ENCODE results near the gene VPS13D.

Gene VPS13D

GRCh38 chr1:12229835-12230548 is at the start of gene VPS13D:
Gene VPS13D (plus strand): TSS chr1:12230030. CDS start chr1:12234267, 4,237 bp downstream.
- DNase-seq (ENCODE audit: low read depth), result no peak

- DNase-seq (ENCODE audit: low read depth), result no peak
Measured at GRCh38 chr1:12180315-12180714, 49.5 kb upstream of the VPS13D start.

- DNase-seq (ENCODE audit: low read depth), result no peak
Measured at GRCh38 chr1:12180903-12181302, 48.9 kb upstream of the VPS13D start.

- no peak for DNase-seq (ENCODE audit: low read depth)
Measured at GRCh38 chr1:12181568-12181967, 48.3 kb upstream of the VPS13D start.

- no peak for DNase-seq (ENCODE audit: low read depth)
Measured at GRCh38 chr1:12182410-12182984, 47.3 kb upstream of the VPS13D start.

- no peak for DNase-seq (ENCODE audit: low read depth)
Measured at GRCh38 chr1:12183095-12183794, 46.6 kb upstream of the VPS13D start.

- DNase-seq (ENCODE audit: low read depth), result peak; percentile 30
Measured at GRCh38 chr1:12184008-12184681, 45.7 kb upstream of the VPS13D start.

- DNase-seq (ENCODE audit: low read depth), result no peak
Measured at GRCh38 chr1:12185036-12185917, 44.6 kb upstream of the VPS13D start.

- DNase-seq (ENCODE audit: low read depth), result no peak
Measured at GRCh38 chr1:12185918-12186678, 43.7 kb upstream of the VPS13D start.

GRCh38 chr1:12186679-12186985 is 43.2 kb upstream of the VPS13D start:
- DNase-seq (ENCODE audit: low read depth), result no peak

GRCh38 chr1:12188115-12188514 is 41.7 kb upstream of the VPS13D start:
- DNase-seq (ENCODE audit: low read depth), result no peak

GRCh38 chr1:12188657-12189327 is 41.0 kb upstream of the VPS13D start:
- DNase-seq (ENCODE audit: low read depth), result no peak

GRCh38 chr1:12189328-12189682 is 40.5 kb upstream of the VPS13D start:
- no peak for DNase-seq (ENCODE audit: low read depth)

- no peak for DNase-seq (ENCODE audit: low read depth)
Measured at GRCh38 chr1:12191242-12192032, 38.4 kb upstream of the VPS13D start.

- no peak for DNase-seq (ENCODE audit: low read depth)
Measured at GRCh38 chr1:12194666-12195216, 35.1 kb upstream of the VPS13D start.

- DNase-seq (ENCODE audit: low read depth), result no peak
Measured at GRCh38 chr1:12195416-12195815, 34.4 kb upstream of the VPS13D start.

- no peak for DNase-seq (ENCODE audit: low read depth)
Measured at GRCh38 chr1:12196641-12197482, 33.0 kb upstream of the VPS13D start.

- DNase-seq (ENCODE audit: low read depth), result no peak
Measured at GRCh38 chr1:12197483-12197880, 32.3 kb upstream of the VPS13D start.

GRCh38 chr1:12200208-12200607 is 29.6 kb upstream of the VPS13D start:
- no peak for DNase-seq (ENCODE audit: low read depth)
